K562 (cell line): ENCODE measurements around the gene KNOP1. TPM values are rescaled to one million over a fixed set of nuclear protein-coding genes. Genes with fewer than 3 reads are reported as not detected.

Experiments
- ERF ChIP-seq: fragments of 450-650 bp; formaldehyde crosslinking; IDR thresholded peaks from 2 replicates; pipeline ENCODE4 v1.4.0; 2020; ENCODE audit warnings: mild to moderate bottlenecking, mixed read lengths
- IFI16 ChIP-seq: fragments of 250-450 bp; sonication (Bioruptor Pico); IDR thresholded peaks from 2 replicates; pipeline ENCODE4 v2.1.2; 2022; ENCODE audit warnings: mild to moderate bottlenecking, inconsistent platforms
- IRF1 ChIP-seq: sonication (generic); formaldehyde crosslinking; IDR thresholded peaks from 2 replicates; pipeline ENCODE4 v1.8.0; 2022; ENCODE audit warnings: missing genetic modification reagents, mild to moderate bottlenecking, borderline replicate concordance
- KDM5B ChIP-seq: fragments of 200-600 bp; sonication (generic); IDR thresholded peaks from 2 replicates; pipeline ENCODE4 v1.6.1; 2012; ENCODE audit warnings: low read depth, mild to moderate bottlenecking, moderate library complexity, low read length, control low read depth, inconsistent platforms; ENCODE audit not compliant: insufficient replicate concordance
- PBX2 ChIP-seq, 2 experiments: IDR thresholded peaks in 1 of 2; conservative IDR thresholded peaks in 1 of 2; 2 replicates each; pipeline ENCODE4 v1.6.1; 2016; ENCODE audit warnings: low read depth in 2 of 2, mild to moderate bottlenecking in 1 of 2, missing compliant biosample characterization in 1 of 2, missing genetic modification characterization in 1 of 2, moderate library complexity in 1 of 2
- POU5F1 ChIP-seq: fragments of 150-350 bp; IDR thresholded peaks from 2 replicates; pipeline ENCODE4 v1.6.1; 2014; ENCODE audit warnings: borderline replicate concordance, low read length, low read depth, mild to moderate bottlenecking; ENCODE audit not compliant: partially characterized antibody
- PPARD ChIP-seq: fragments of 250-450 bp; sonication (Bioruptor Pico); IDR thresholded peaks from 2 replicates; pipeline ENCODE4 v1.8.0; 2022; ENCODE audit warnings: inconsistent platforms, mild to moderate bottlenecking, moderate library complexity
- RCOR1 ChIP-seq, 2 experiments: IDR thresholded peaks; 2 replicates each; pipeline ENCODE4 v1.6.1; 2012; ENCODE audit warnings: low read depth in 2 of 2, low read length in 2 of 2, borderline replicate concordance in 1 of 2, improper control_type of control experiment in 1 of 2
- ZC3H8 ChIP-seq: fragments of 450-650 bp; IDR thresholded peaks from 2 replicates; pipeline ENCODE4 v1.6.1; 2017
- ZNF316 ChIP-seq: fragments of 450-650 bp; IDR thresholded peaks from 2 replicates; pipeline ENCODE4 v1.6.1; 2016
- ZNF740 ChIP-seq, 3 experiments: fragments of 200-800 bp in 1 of 3; sonication (Bioruptor generic) in 1 of 3; sonication (generic) in 1 of 3; formaldehyde crosslinking in 1 of 3; IDR thresholded peaks; 2 replicates each; pipeline versions ENCODE4 v1.6.1 to v1.8.0; 2016 to 2022; ENCODE audit warnings: mild to moderate bottlenecking in 2 of 3, missing compliant biosample characterization in 2 of 3, missing genetic modification characterization in 2 of 3, missing genetic modification reagents in 1 of 3
- polyA plus RNA-seq, 8 experiments: library from polyadenylated mRNA; depleted of rRNA in 4 of 8; stranded (reverse) in 5 of 8; unstranded in 3 of 8; fragments of >200 nt; fragmentation: Nextera tagmentation in 2 of 8; fragmentation: Illumina TruSeq in 1 of 8; extraction: Ambion mirVana in 2 of 8; extraction: Trizol in 1 of 8; gene quantifications; 2 replicates each; pipeline versions ENCODE4 v1.2.1 to v1.2.3, GENCODE V29; 2011 to 2014; ENCODE audit warnings: inconsistent platforms in 1 of 8, missing spikeins in 1 of 8
- total RNA-seq, 7 experiments: library from RNA; depleted of rRNA in 6 of 7; stranded (reverse); fragments of >200 nt in 6 of 7; fragmentation: Illumina TruSeq in 2 of 7; extraction: Trizol in 2 of 7; gene quantifications; 2 replicates each; pipeline versions ENCODE4 v1.2.1 to v1.2.3, GENCODE V29; 2011 to 2021; ENCODE audit warnings: low replicate concordance in 1 of 7

Gene KNOP1
- total and polyA plus RNA-seq, 9 of the 15 experiments (the other 6 are each of a cell fraction or from before 2014, with no cell fraction given), result 22.4 to 57.6 (median 39.3) TPM

GRCh38 chr16:19751478-19752385, 33.7 kb upstream of the KNOP1 start (continued):
- TF ChIP-seq PBX2 (CRISPR knock-in tag; IDR thresholded peaks at IDR 0.05; ENCODE audit: low read depth), result no peak
- no peak for TF ChIP-seq PBX2 (tag; conservative IDR thresholded peaks at IDR 0.05; ENCODE audit: low read depth)
- TF ChIP-seq IFI16 (CRISPR knock-in tag), result no peak
- no peak for TF ChIP-seq ERF (CRISPR knock-in tag)
- TF ChIP-seq ZC3H8, result no peak
- no peak for TF ChIP-seq ZNF740 (CRISPR knock-in tag; IDR thresholded peaks at IDR 0.05)
- TF ChIP-seq ZNF740 (tag; IDR thresholded peaks at IDR 0.05), result no peak
- TF ChIP-seq KDM5B, result no peak
- TF ChIP-seq IRF1 (CRISPR knock-in tag), result no peak
- no peak for TF ChIP-seq RCOR1 (IDR thresholded peaks at IDR 0.05; ENCODE audit: borderline replicate concordance in 1 of 2, low read depth in 2 of 2, low read length in 2 of 2)
- no peak for TF ChIP-seq POU5F1
- no peak for TF ChIP-seq PPARD (CRISPR knock-in tag)
- no peak for TF ChIP-seq ZNF316
